Common myeloid progenitor, CD34-positive (primary cell): Measurements from ENCODE around the gene LHB.
A peak's percentile ranks its signal among the peaks of the same experiment; 100 is the strongest.

Experiments used
- CTCF ChIA-PET: fragments of 350-600 bp; sonication (Branson Sonifier 250); formaldehyde crosslinking; loops from one replicate; lab custom pipeline; 2021; ENCODE audit warnings: antibody characterized with exemption; lab: Charles Lee
- POLR2A ChIA-PET: fragments of 350-600 bp; sonication (Branson Sonifier 250); formaldehyde crosslinking; loops from one replicate; lab custom pipeline; 2021; ENCODE audit warnings: antibody characterized with exemption; lab: Charles Lee
- DNase-seq, 3 donors: peaks; one replicate each; pipeline versions ENCODE4 v3.0.0 to v3.0.0-alpha.2; 2013
- H3K27ac ChIP-seq, 2 experiments: 1 replicate in 1 of 2; 2 replicates in 1 of 2; pipeline ENCODE4 v1.7.0; 2013; ENCODE audit warnings: inconsistent platforms in 2 of 2, low read length in 2 of 2, mild to moderate bottlenecking in 2 of 2, low read depth in 1 of 2, moderate library complexity in 1 of 2; ENCODE audit not compliant: severe bottlenecking in 2 of 2, insufficient read depth in 1 of 2, poor library complexity in 1 of 2
- H3K27me3 ChIP-seq, 5 experiments: replicated peaks in 2 of 5; 1 replicate in 3 of 5; 2 replicates in 2 of 5; pipeline versions ENCODE4 v1.6.1 to v1.7.0; 2013; ENCODE audit warnings: low read length in 4 of 5, mild to moderate bottlenecking in 2 of 5, moderate library complexity in 2 of 5, inconsistent platforms in 1 of 5; ENCODE audit not compliant: insufficient read depth in 5 of 5, control insufficient read depth in 4 of 5
- H3K36me3 ChIP-seq, 4 experiments: 1 replicate in 2 of 4; 2 replicates in 2 of 4; pipeline versions ENCODE4 v1.6.1 to v1.7.0; 2013; ENCODE audit warnings: low read length in 3 of 4, control low read depth in 1 of 4, mild to moderate bottlenecking in 1 of 4; ENCODE audit not compliant: control insufficient read depth in 4 of 4, insufficient read depth in 4 of 4
- H3K4me1 ChIP-seq, 4 experiments: 1 replicate in 3 of 4; 2 replicates in 1 of 4; pipeline versions ENCODE4 v1.6.1 to v1.7.1; 2013; ENCODE audit warnings: low read length in 3 of 4, mild to moderate bottlenecking in 3 of 4, control low read depth in 1 of 4, inconsistent platforms in 1 of 4, moderate library complexity in 1 of 4; ENCODE audit not compliant: control insufficient read depth in 4 of 4, insufficient read depth in 4 of 4; ENCODE audit errors: control extremely low read depth in 1 of 4
- H3K4me3 ChIP-seq, 7 experiments: 1 replicate in 4 of 7; 2 replicates in 3 of 7; pipeline versions ENCODE4 v1.5.1 to v1.7.0; 2013; ENCODE audit warnings: mild to moderate bottlenecking in 7 of 7, low read length in 6 of 7, moderate library complexity in 6 of 7, inconsistent platforms in 2 of 7, low read depth in 2 of 7, control low read depth in 1 of 7; ENCODE audit not compliant: insufficient read depth in 4 of 7, control insufficient read depth in 1 of 7; ENCODE audit errors: extremely low read depth in 1 of 7
- H3K9me3 ChIP-seq, 5 experiments: 1 replicate in 4 of 5; 2 replicates in 1 of 5; pipeline versions ENCODE4 v1.6.1 to v1.7.1; 2013; ENCODE audit warnings: low read length in 4 of 5, mild to moderate bottlenecking in 2 of 5, inconsistent platforms in 1 of 5, low read depth in 1 of 5, moderate library complexity in 1 of 5; ENCODE audit not compliant: control insufficient read depth in 4 of 5, insufficient read depth in 2 of 5; ENCODE audit errors: control extremely low read depth in 1 of 5
- WGBS: methylation state at CpG from one replicate; pipeline ENCODE4 v1.1.5; 2013; ENCODE audit not compliant: insufficient coverage; 5-methylcytosine and 5-hydroxymethylcytosine counted together

Gene LHB

DNA sequence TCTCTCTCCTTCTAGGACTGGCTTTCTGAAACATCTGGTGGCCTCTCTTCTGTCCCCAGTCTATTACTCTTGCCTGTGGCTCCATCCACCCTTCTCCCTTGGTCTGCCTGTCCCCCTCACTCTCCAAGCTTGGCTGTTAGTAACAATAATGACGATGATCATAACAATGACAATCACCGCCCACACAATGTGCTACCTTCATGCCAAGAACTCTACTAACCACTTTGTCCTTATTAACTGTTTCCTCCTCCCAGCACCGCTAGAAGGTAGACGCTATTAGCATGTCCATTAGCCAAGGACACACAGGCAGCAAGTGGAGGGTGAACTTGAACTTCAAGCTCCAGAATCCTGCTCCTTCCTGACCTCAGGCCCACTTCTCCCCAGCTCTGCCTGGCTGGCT lies 26.5 kb downstream of the LHB start:
- WGBS: 96% methylated on average over 4 of the region's 4 CpGs
- no peak overlapping the region for H3K27ac ChIP-seq
- H3K9me3 ChIP-seq: no peaks in the 10 kb centered on the region
- peaks cover 4 to 32% (median 27%) of the 10 kb centered on the region in 4 experiments for H3K4me1 ChIP-seq
- DNase-seq: no peak
- no peak overlapping the region for H3K4me3 ChIP-seq
- ChIA-PET POLR2A (no interaction called here), CTCF (interaction anchor here (1.7 to 2.0 kb wide), 2 partner anchors 9 to 10 kb away, joined by 5 to 7 read pairs; no protein-coding TSS in a partner anchor)
- H3K36me3 ChIP-seq: peaks cover 3 to 42% (median 22%) of the 10 kb centered on the region in 4 experiments
- no peaks in the 10 kb centered on the region for H3K27me3 ChIP-seq

DNA sequence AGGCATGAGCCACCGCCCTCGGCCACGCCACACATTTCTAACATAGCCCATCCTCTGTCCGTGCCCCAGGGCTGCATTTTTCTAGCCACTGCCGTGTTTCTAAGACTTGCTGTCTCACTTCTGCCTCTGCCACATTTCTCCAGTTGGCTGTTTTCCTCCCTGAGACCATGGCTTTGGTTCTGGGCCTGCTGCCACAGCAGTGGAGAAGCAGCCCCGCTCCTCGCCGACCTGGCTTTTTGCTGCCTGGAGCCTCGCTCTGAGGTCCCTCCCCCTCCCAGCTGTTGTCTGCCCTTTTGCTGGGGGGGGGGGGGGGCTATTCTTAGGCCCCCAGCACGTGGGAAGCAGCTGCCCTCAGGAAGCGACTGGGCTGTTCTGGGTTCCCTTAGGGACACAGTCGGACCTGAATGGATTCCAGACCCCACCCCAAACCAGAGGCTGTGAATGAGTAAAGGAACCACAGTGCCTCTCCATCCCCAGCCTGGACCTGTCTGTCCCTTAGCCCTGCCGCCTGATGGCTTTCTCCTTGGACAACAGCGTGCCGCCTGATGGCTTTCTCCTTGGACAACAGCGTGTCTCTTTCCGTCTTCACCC lies 27.1 kb downstream of the LHB start:
- CTCF ChIA-PET: interaction anchor here (2.0 kb wide), 1 partner anchor 10 kb away, joined by 5 read pairs; no protein-coding TSS in a partner anchor
- H3K36me3 ChIP-seq: peaks cover 3 to 43% (median 28%) of the 10 kb centered on the region in 4 experiments
- WGBS: 98% methylated on average over 12 of the region's 17 CpGs
- peaks cover 4 to 27% (median 23%) of the 10 kb centered on the region in 4 experiments for H3K4me1 ChIP-seq
- POLR2A ChIA-PET: no interaction called here
- H3K27ac ChIP-seq: no peak overlapping the region
- DNase-seq: no peak
- no peak overlapping the region for H3K4me3 ChIP-seq
- H3K9me3 ChIP-seq: no peaks in the 10 kb centered on the region
- H3K27me3 ChIP-seq: no peaks in the 10 kb centered on the region

DNA sequence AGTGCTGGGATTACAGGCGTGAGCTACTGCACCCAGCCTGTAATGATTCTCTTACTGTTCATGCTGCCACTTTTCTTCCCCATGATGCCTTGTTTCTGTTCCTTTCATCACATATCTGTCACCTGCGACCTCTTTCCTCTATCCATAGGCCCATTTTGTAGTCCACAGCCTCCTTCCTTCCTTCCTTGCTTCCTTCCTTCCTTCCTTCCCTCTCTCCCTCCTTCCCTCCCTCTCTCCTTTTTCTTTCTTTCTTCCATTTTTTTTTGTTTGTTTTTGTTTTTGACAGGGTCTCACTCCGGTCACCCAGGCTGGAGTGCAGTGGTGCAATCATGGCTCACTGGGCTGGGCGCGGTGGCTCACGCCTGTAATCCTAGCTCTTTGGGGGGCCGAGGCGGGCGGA lies 28.0 kb downstream of the LHB start:
- CTCF ChIA-PET: interaction anchor here (0.7 to 1.1 kb wide), 2 partner anchors 11 to 44 kb away, joined by 3 read pairs; no protein-coding TSS in a partner anchor

DNA sequence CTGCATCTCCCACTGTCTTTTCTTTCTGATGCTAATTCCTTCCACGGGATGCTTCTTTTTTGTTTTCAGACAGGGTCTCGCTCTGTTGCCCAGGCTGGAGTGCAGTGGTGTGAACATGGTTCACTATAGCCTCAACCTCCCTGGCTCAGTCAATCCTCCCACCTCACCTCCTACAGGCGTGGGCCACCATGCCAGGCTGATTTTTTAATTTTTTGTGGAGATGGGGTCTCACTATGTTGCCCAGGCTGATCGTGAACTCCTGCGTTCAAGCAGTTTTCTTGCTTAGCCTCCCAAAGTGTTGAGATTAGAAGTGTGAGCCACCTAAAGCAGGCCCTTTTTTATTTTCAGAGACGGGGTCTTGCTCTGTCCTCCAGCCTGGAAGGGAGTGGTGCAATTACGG lies 28.6 kb downstream of the LHB start:
- Histone ChIP-seq H3K27ac (no peak overlapping the region), H3K36me3 (peaks cover 3 to 47% (median 30%) of the 10 kb centered on the region in 4 experiments), H3K4me3 (no peak overlapping the region), H3K4me1 (peaks cover 0 to 18% (median 15%) of the 10 kb centered on the region in 4 experiments), H3K27me3 (no peaks in the 10 kb centered on the region), H3K9me3 (no peaks in the 10 kb centered on the region)
- POLR2A ChIA-PET: no interaction called here
- WGBS: 100% methylated on average over 5 of the region's 7 CpGs
- no peak for DNase-seq
- CTCF ChIA-PET: interaction anchor here (0.7 to 1.1 kb wide), 2 partner anchors 11 to 43 kb away, joined by 3 read pairs; no protein-coding TSS in a partner anchor

More for the DNA sequence above, 28.0 kb downstream of the LHB start:
- Histone ChIP-seq H3K27ac (no peak overlapping the region), H3K4me1 (peaks cover 0 to 18% (median 15%) of the 10 kb centered on the region in 4 experiments), H3K27me3 (no peaks in the 10 kb centered on the region), H3K36me3 (peaks cover 3 to 44% (median 29%) of the 10 kb centered on the region in 4 experiments), H3K9me3 (no peaks in the 10 kb centered on the region), H3K4me3 (no peak overlapping the region)
- POLR2A ChIA-PET: no interaction called here
- DNase-seq: no peak
- 98% methylated on average over 7 of the region's 9 CpGs for WGBS

DNA sequence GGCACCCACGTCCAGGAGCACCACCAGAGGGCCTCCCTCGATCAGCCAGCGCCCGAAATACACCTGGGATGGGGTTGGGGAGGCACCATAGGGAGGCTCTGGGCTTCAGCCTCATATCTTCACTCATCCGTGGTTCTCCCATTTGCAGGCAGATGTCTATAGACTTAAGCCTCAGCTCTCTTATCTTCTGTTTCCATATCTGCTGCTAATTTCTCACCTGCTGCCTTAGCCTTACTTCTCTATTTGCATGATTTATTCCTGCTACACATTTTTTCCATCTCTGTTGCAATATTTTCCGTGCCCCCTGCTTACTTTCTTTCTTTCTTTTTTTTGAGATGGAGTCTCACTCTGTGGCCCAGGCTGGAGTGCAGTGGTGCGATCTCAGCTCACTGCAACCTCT lies 29.6 kb downstream of the LHB start:
- H3K27me3 ChIP-seq: no peaks in the 10 kb centered on the region
- no peak for DNase-seq
- H3K27ac ChIP-seq: peak overlapping the region in 1 of 2 experiments; percentile 6
- ChIA-PET POLR2A (no interaction called here), CTCF (interaction anchor here (0.7 to 1.6 kb wide), 5 partner anchors 10 to 200 kb away, joined by 3 to 5 read pairs (median 3); no protein-coding TSS in a partner anchor)
- 88% methylated on average over 4 of the region's 7 CpGs for WGBS
- H3K4me1 ChIP-seq: peaks cover 0 to 12% (median 10%) of the 10 kb centered on the region in 4 experiments
- H3K36me3 ChIP-seq: peaks cover 6 to 56% (median 36%) of the 10 kb centered on the region in 4 experiments
- H3K4me3 ChIP-seq: no peak overlapping the region
- no peaks in the 10 kb centered on the region for H3K9me3 ChIP-seq

DNA sequence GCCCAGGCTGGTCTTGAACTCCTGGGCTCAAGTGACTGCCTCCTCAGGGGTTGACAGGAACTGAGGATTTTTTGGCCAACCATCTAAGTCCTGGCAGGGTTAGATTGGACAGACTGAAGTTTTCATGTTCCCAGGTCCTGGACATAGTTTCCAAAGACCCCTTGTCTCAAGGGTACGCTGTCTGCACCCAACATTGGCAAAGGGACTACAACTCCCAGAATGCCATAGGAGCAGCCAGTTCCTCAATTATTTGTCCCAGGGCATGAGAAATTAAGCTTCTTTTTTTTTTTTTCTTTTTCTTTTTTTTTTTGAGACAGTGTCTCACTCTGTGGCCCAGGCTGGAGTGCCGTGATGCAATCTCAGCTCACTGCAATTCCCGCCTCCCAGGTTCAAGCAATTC lies 30.7 kb downstream of the LHB start:
- ChIA-PET CTCF (interaction anchor here (1.0 to 1.6 kb wide), 5 partner anchors 9 to 199 kb away, joined by 3 to 5 read pairs (median 3); no protein-coding TSS in a partner anchor), POLR2A (interaction anchor here (0.6 kb wide), 2 partner anchors 285 to 319 kb away, joined by 3 to 4 read pairs; no protein-coding TSS in a partner anchor)
- Histone ChIP-seq H3K9me3 (no peaks in the 10 kb centered on the region), H3K27ac (no peak overlapping the region), H3K27me3 (no peaks in the 10 kb centered on the region), H3K36me3 (peaks cover 8 to 66% (median 43%) of the 10 kb centered on the region in 4 experiments), H3K4me3 (no peak overlapping the region), H3K4me1 (peaks cover 0 to 3% (median 0%) of the 10 kb centered on the region in 4 experiments)
- 100% methylated on average over 1 of the region's 3 CpGs for WGBS
- DNase-seq: peak in 1 of 3 donors; percentile 36

DNA sequence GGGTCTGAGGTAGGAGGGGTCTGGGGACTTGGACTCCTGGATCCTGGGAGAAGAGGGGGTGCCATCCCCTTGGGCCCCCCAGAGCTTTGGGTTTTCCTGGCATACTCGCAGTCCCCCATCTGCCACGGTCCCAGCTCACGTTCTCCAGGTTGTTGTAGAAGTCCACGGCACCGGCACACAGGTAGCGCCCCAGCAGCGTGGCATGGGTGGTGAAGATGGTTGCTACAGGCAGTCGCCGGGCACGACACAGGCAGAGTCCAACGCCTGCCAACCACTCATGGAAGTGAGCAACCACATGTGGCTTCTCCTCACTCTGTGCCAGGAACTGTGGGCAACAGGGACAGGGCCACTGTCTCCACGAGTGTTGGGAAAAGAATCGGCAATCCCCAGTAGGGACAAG lies 31.2 kb downstream of the LHB start:
- Histone ChIP-seq H3K4me3 (no peak overlapping the region), H3K9me3 (no peaks in the 10 kb centered on the region), H3K36me3 (peaks cover 8 to 66% (median 43%) of the 10 kb centered on the region in 4 experiments), H3K4me1 (peaks cover 0 to 3% (median 0%) of the 10 kb centered on the region in 4 experiments), H3K27me3 (no peaks in the 10 kb centered on the region), H3K27ac (no peak overlapping the region)
- WGBS: 97% methylated on average over 11 of the region's 13 CpGs
- ChIA-PET CTCF (interaction anchor here (1.6 kb wide), 1 partner anchor 13 kb away, joined by 3 read pairs; no protein-coding TSS in a partner anchor), POLR2A (interaction anchor here (0.6 kb wide), 1 partner anchor 319 kb away, joined by 3 read pairs; no protein-coding TSS in a partner anchor)
- DNase-seq: no peak
